ENCODE data around the gene DAPP1.

GRCh38 chr4:99818661-99819060 is 2.0 kb downstream of the DAPP1 start:
- no peak for TF ChIP-seq RCOR1 (conservative IDR thresholded peaks at IDR 0.05; ENCODE audit: low read depth, low read length)
- no peak for TF ChIP-seq JUNB (IDR thresholded peaks at IDR 0.05)
